Esophagus muscularis mucosa (tissue), 4 donors: ENCODE measurements around the gene LIPC.

Experiments used
- CTCF ChIP-seq, 3 experiments: fragments of 200-600 bp in 2 of 3; fragments of 450-650 bp in 1 of 3; sonication (generic) in 2 of 3; IDR thresholded peaks; one replicate each; pipeline ENCODE4 v1.5.1; 2017 to 2019; ENCODE audit warnings: antibody characterized with exemption in 3 of 3, mild to moderate bottlenecking in 2 of 3, moderate library complexity in 1 of 3
- EP300 ChIP-seq: sonication (generic); formaldehyde crosslinking; IDR thresholded peaks from one replicate; pipeline ENCODE4 v1.6.1; 2017; ENCODE audit warnings: antibody characterized with exemption
- POLR2AphosphoS5 ChIP-seq, 2 donors: sonication (generic); formaldehyde crosslinking; IDR thresholded peaks; one replicate each; pipeline ENCODE4 v1.6.1; 2017; ENCODE audit warnings: antibody characterized with exemption in 2 of 2

DNA sequence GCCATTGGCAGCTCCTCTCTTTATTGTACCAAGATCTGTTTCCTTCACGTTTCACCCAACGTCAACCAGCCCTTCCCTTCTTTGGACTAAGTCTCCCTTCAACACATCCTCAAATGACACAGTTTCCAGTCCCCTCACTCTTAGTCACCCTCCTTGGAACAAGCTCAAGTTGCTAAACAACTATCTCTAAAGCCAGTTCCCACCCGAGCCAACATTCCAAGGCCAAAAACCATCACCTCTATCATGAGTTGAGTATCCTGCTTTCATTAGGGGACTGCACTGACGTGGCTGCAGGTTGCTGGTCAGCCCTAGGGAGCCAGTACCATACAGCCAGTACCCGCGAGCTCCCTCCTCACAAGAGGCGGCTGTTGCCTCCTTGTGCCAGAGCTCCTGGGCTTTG lies 73.8 kb downstream of the LIPC start:
- no peak for TF ChIP-seq CTCF (IDR thresholded peaks at IDR 0.05)
- no peak for TF ChIP-seq POLR2AphosphoS5 (IDR thresholded peaks at IDR 0.05)
- TF ChIP-seq EP300: no peak
